SK-N-SH treated with all-trans-retinoic acid at 6 μM for 48 hours (cell line): Measurements from ENCODE around the gene PSTPIP2.
A peak's percentile ranks its signal among the peaks of the same experiment; 100 is the strongest.

Experiments used
- ATAC-seq: fragments of 200-7000 bp; cut with Tn5 transposase; 3 replicates; pipeline ENCODE4 v1.9.1; 2020; ENCODE audit warnings: mild to moderate bottlenecking, moderate library complexity
- ARNTL ChIP-seq: fragments of 450-650 bp; formaldehyde crosslinking; IDR thresholded peaks from 2 replicates; pipeline ENCODE4 v1.5.0; 2020; ENCODE audit warnings: low read depth, mild to moderate bottlenecking, moderate library complexity, borderline replicate concordance
- BACH2 ChIP-seq: fragments of 250-450 bp; sonication (Bioruptor Pico); IDR thresholded peaks from 2 replicates; pipeline ENCODE4 v1.9.0; 2021; ENCODE audit warnings: mild to moderate bottlenecking, borderline replicate concordance
- CREB5 ChIP-seq: fragments of 250-450 bp; sonication (Bioruptor Pico); IDR thresholded peaks from 2 replicates; pipeline ENCODE4 v1.5.1; 2020; ENCODE audit warnings: low read depth, mild to moderate bottlenecking, moderate library complexity
- CSDC2 ChIP-seq: fragments of 250-450 bp; sonication (Bioruptor Pico); IDR thresholded peaks from 2 replicates; pipeline ENCODE4 v1.5.0; 2020; ENCODE audit warnings: mild to moderate bottlenecking, moderate library complexity
- ESRRG ChIP-seq: fragments of 250-450 bp; sonication (Bioruptor Pico); IDR thresholded peaks from 2 replicates; pipeline ENCODE4 v1.6.1; 2021; ENCODE audit warnings: mild to moderate bottlenecking
- GLIS3 ChIP-seq: fragments of 250-450 bp; sonication (Bioruptor Pico); IDR thresholded peaks from 2 replicates; pipeline ENCODE4 v1.5.0; 2020; ENCODE audit warnings: mild to moderate bottlenecking, moderate library complexity
- ISL1 ChIP-seq: fragments of 250-450 bp; sonication (Bioruptor Pico); IDR thresholded peaks from 2 replicates; pipeline ENCODE4 v2.1.2; 2022; ENCODE audit warnings: mild to moderate bottlenecking, moderate library complexity
- OSR1 ChIP-seq: fragments of 250-450 bp; sonication (Bioruptor Pico); IDR thresholded peaks from 2 replicates; pipeline ENCODE4 v1.8.0; 2022; ENCODE audit warnings: moderate library complexity, mild to moderate bottlenecking, inconsistent platforms
- PATZ1 ChIP-seq: fragments of 250-450 bp; sonication (Bioruptor Pico); IDR thresholded peaks from 2 replicates; pipeline ENCODE4 v1.8.0; 2020; ENCODE audit warnings: mild to moderate bottlenecking, moderate library complexity, borderline replicate concordance
- PPARA ChIP-seq: fragments of 250-450 bp; sonication (Bioruptor Pico); IDR thresholded peaks from 2 replicates; pipeline ENCODE4 v1.5.0; 2020; ENCODE audit warnings: mild to moderate bottlenecking, borderline replicate concordance
- SNAI2 ChIP-seq: fragments of 250-450 bp; sonication (Bioruptor Pico); IDR thresholded peaks from 2 replicates; pipeline ENCODE4 v1.5.0; 2020; ENCODE audit warnings: mild to moderate bottlenecking, moderate library complexity
- TCF4 ChIP-seq: fragments of 250-450 bp; sonication (Bioruptor Pico); IDR thresholded peaks from 2 replicates; pipeline ENCODE4 v1.8.0; 2021; ENCODE audit warnings: mild to moderate bottlenecking, moderate library complexity, borderline replicate concordance
- TOX ChIP-seq: fragments of 250-450 bp; sonication (Bioruptor Pico); IDR thresholded peaks from 2 replicates; pipeline ENCODE4 v1.8.0; 2021; ENCODE audit warnings: mild to moderate bottlenecking, moderate library complexity, borderline replicate concordance
- TSHZ2 ChIP-seq: fragments of 250-450 bp; sonication (Bioruptor Pico); IDR thresholded peaks from 2 replicates; pipeline ENCODE4 v1.5.0; 2020; ENCODE audit warnings: mild to moderate bottlenecking, moderate library complexity
- ZFP3 ChIP-seq: fragments of 250-450 bp; sonication (Bioruptor Pico); IDR thresholded peaks from 2 replicates; pipeline ENCODE4 v1.5.0; 2020; ENCODE audit warnings: mild to moderate bottlenecking, moderate library complexity
- ZFP30 ChIP-seq: fragments of 450-650 bp; formaldehyde crosslinking; IDR thresholded peaks from 2 replicates; pipeline ENCODE4 v1.5.0; 2022; ENCODE audit warnings: mild to moderate bottlenecking, moderate library complexity
- ZNF565 ChIP-seq: fragments of 450-650 bp; formaldehyde crosslinking; conservative IDR thresholded peaks from 2 replicates; pipeline ENCODE4 v1.5.0; 2020; ENCODE audit warnings: low read depth, mild to moderate bottlenecking, moderate library complexity
- ZNF70 ChIP-seq: fragments of 450-650 bp; formaldehyde crosslinking; IDR thresholded peaks from 2 replicates; pipeline ENCODE4 v1.5.0; 2020; ENCODE audit warnings: mild to moderate bottlenecking, moderate library complexity
- ZNF8 ChIP-seq: fragments of 450-650 bp; formaldehyde crosslinking; IDR thresholded peaks from 2 replicates; pipeline ENCODE4 v1.5.0; 2020; ENCODE audit warnings: mild to moderate bottlenecking, moderate library complexity
- TF ChIP-seq, protein P1 (sequence below): fragments of 250-450 bp; sonication (Bioruptor Pico); IDR thresholded peaks from 2 replicates; pipeline ENCODE4 v1.5.1; 2021; ENCODE audit warnings: mild to moderate bottlenecking, moderate library complexity
- TF ChIP-seq, protein P2 (sequence below): fragments of 250-450 bp; sonication (Bioruptor Pico); IDR thresholded peaks from 2 replicates; pipeline ENCODE4 v1.8.0; 2021; ENCODE audit warnings: low read depth, mild to moderate bottlenecking, moderate library complexity, borderline replicate concordance

The PSTPIP2 gene

DNA sequence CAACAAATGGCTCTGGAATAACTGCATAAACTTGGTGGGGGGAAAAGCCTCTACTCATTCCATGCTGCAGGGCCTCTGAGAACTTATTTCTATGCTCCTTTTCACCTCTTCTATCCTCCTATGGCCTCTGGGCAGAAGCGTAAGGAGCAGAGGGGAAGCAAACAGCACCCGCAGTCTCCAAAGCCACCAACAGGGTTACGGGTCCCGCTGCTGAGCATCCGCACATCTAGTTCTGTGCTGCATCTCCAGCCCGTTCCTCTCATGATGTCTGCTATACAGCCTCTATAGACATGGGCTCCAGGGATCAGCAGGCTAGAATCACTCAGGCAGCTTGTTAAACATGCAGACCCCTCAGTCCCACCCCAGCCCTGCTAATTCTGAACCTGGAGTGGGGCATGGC, 25.9 kb downstream of the PSTPIP2 start:
- no peak for TF ChIP-seq ZNF8
- TF ChIP-seq PATZ1: no peak
- no peak for TF ChIP-seq TSHZ2 (CRISPR knock-in tag)
- no peak for TF ChIP-seq ISL1 (CRISPR knock-in tag)
- TF ChIP-seq, protein P1, sequence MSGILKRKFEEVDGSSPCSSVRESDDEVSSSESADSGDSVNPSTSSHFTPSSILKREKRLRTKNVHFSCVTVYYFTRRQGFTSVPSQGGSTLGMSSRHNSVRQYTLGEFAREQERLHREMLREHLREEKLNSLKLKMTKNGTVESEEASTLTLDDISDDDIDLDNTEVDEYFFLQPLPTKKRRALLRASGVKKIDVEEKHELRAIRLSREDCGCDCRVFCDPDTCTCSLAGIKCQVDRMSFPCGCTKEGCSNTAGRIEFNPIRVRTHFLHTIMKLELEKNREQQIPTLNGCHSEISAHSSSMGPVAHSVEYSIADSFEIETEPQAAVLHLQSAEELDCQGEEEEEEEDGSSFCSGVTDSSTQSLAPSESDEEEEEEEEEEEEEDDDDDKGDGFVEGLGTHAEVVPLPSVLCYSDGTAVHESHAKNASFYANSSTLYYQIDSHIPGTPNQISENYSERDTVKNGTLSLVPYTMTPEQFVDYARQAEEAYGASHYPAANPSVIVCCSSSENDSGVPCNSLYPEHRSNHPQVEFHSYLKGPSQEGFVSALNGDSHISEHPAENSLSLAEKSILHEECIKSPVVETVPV (CRISPR knock-in tag): no peak
- TF ChIP-seq ZFP30 (CRISPR knock-in tag): no peak
- ATAC-seq: no peak

DNA sequence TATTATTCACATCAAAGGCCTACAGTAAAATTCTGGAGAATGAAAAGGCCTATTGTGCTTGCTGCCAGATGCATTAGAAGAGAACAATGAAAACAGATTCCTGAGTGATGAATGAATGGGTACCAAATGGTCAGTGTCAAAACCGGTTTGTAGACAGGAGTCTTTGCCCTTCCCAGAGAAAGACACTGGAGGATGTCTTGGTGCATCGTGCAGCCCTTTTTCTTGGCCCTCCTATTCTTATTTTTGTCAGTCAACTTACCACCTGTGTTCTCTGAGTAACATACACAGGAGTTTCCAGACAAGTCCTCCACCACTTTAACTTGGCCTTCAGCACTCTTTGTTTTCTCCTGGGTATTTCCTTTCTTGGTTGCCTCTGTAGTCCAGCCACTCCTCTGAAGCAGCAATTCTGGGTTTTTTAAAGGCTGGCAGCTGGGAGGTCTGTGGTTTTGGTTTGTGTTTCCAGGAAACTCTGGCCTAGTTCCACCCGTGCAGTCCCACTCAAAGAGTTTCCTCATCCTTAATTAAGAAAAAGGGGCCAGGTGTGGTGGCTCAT, 29.4 kb downstream of the PSTPIP2 start:
- TF ChIP-seq ISL1 (CRISPR knock-in tag) (no peak), ESRRG (CRISPR knock-in tag) (no peak), TCF4 (CRISPR knock-in tag) (no peak), GLIS3 (CRISPR knock-in tag) (no peak)
- peak; percentile 85 for ATAC-seq

GRCh38 chr18:46040747-46041104, 31.3 kb downstream of the PSTPIP2 start:
- no peak for ATAC-seq
- TF ChIP-seq TCF4 (CRISPR knock-in tag): no peak
- TF ChIP-seq PATZ1: no peak
- TF ChIP-seq ARNTL: no peak
- no peak for TF ChIP-seq ESRRG (CRISPR knock-in tag)
- no peak for TF ChIP-seq TSHZ2 (CRISPR knock-in tag)
- no peak for TF ChIP-seq BACH2 (CRISPR knock-in tag)
- no peak for TF ChIP-seq ZNF8
- no peak for TF ChIP-seq ZFP3 (CRISPR knock-in tag)
- no peak for TF ChIP-seq CREB5 (CRISPR knock-in tag)
- TF ChIP-seq, protein P2, sequence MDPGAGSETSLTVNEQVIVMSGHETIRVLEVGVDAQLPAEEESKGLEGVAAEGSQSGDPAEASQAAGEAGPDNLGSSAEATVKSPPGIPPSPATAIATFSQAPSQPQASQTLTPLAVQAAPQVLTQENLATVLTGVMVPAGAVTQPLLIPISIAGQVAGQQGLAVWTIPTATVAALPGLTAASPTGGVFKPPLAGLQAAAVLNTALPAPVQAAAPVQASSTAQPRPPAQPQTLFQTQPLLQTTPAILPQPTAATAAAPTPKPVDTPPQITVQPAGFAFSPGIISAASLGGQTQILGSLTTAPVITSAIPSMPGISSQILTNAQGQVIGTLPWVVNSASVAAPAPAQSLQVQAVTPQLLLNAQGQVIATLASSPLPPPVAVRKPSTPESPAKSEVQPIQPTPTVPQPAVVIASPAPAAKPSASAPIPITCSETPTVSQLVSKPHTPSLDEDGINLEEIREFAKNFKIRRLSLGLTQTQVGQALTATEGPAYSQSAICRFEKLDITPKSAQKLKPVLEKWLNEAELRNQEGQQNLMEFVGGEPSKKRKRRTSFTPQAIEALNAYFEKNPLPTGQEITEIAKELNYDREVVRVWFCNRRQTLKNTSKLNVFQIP (CRISPR knock-in tag): no peak
- TF ChIP-seq ZNF565 (CRISPR knock-in tag): no peak
- TF ChIP-seq ZNF70 (CRISPR knock-in tag): no peak
- no peak for TF ChIP-seq CSDC2 (CRISPR knock-in tag)
- no peak for TF ChIP-seq OSR1 (CRISPR knock-in tag)
- TF ChIP-seq, protein P1 (CRISPR knock-in tag): no peak
- no peak for TF ChIP-seq PPARA (CRISPR knock-in tag)
- no peak for TF ChIP-seq SNAI2 (CRISPR knock-in tag)
- TF ChIP-seq ZFP30 (CRISPR knock-in tag): no peak
- TF ChIP-seq TOX (CRISPR knock-in tag): no peak
- TF ChIP-seq ISL1 (CRISPR knock-in tag): no peak
